Natural killer cell (primary cell): ENCODE data around the gene FOXF1. TPM values are rescaled to one million over a fixed set of nuclear protein-coding genes. Genes with fewer than 3 reads are reported as not detected.

Source experiments
- ATAC-seq, 3 donors: fragments of 150-1000 bp in 2 of 3; fragments of 200-7000 bp in 1 of 3; cut with Tn5 transposase; 1 replicate in 1 of 3; 2 replicates in 2 of 3; pipeline ENCODE4 v1.10.0; 2021; ENCODE audit warnings: mild to moderate bottlenecking in 2 of 3, moderate library complexity in 2 of 3
- DNase-seq, 2 donors: peaks; one replicate each; pipeline versions ENCODE4 v3.0.0 to v3.0.0-alpha.2; 2013 to 2021; ENCODE audit warnings: mixed read lengths in 1 of 2
- H3K27ac ChIP-seq: one replicate; pipeline ENCODE4 v1.5.1; 2013; ENCODE audit warnings: mild to moderate bottlenecking, low read length
- H3K27me3 ChIP-seq: one replicate; pipeline ENCODE4 v1.6.1; 2013; ENCODE audit warnings: low read length; ENCODE audit not compliant: control insufficient read depth, insufficient read depth
- H3K36me3 ChIP-seq: one replicate; pipeline ENCODE4 v1.6.1; 2013; ENCODE audit warnings: low read length; ENCODE audit not compliant: control insufficient read depth, insufficient read depth
- H3K4me1 ChIP-seq: one replicate; pipeline ENCODE4 v1.6.1; 2013; ENCODE audit warnings: low read length; ENCODE audit not compliant: control insufficient read depth, insufficient read depth
- H3K4me3 ChIP-seq: one replicate; pipeline ENCODE4 v1.5.1; 2013; ENCODE audit warnings: low read length
- H3K9me3 ChIP-seq: one replicate; pipeline ENCODE4 v1.6.1; 2013; ENCODE audit warnings: low read length; ENCODE audit not compliant: control insufficient read depth, insufficient read depth
- H3K27ac Mint-ChIP-seq, 2 donors: one replicate each; pipeline ENCODE4 v1.8.0; 2022; ENCODE audit warnings: mild to moderate bottlenecking in 2 of 2, mixed read lengths in 2 of 2, moderate library complexity in 1 of 2
- H3K27me3 Mint-ChIP-seq, 2 donors: one replicate each; pipeline ENCODE4 v1.8.0; 2022; ENCODE audit warnings: low read depth in 2 of 2, mixed read lengths in 2 of 2
- H3K36me3 Mint-ChIP-seq: one replicate; pipeline ENCODE4 v1.8.0; 2022; ENCODE audit warnings: mixed read lengths
- H3K4me1 Mint-ChIP-seq, 2 donors: one replicate each; pipeline ENCODE4 v1.8.0; 2022; ENCODE audit warnings: mixed read lengths in 2 of 2
- H3K4me3 Mint-ChIP-seq: one replicate; pipeline ENCODE4 v1.8.0; 2022; ENCODE audit warnings: mild to moderate bottlenecking, moderate library complexity, mixed read lengths
- H3K9me3 Mint-ChIP-seq, 2 donors: one replicate each; pipeline ENCODE4 v1.8.0; 2022; ENCODE audit warnings: mixed read lengths in 2 of 2
- WGBS: methylation state at CpG from one replicate; pipeline ENCODE4 v1.1.7; 2013; ENCODE audit warnings: missing lambda C conversion rate; ENCODE audit not compliant: insufficient coverage; 5-methylcytosine and 5-hydroxymethylcytosine counted together
- intact Hi-C: fragments of 100-400 bp; cut with micrococcal nuclease; formaldehyde crosslinking; loops from one replicate; pipeline ENCODE4 v1.14.2; 2022
- total RNA-seq, 4 donors: library from RNA; stranded (reverse); fragments of 120-200 nt in 1 of 4; gene quantifications; one replicate each; pipeline versions ENCODE4 v1.2.3 to v1.2.4, GENCODE V29; 2013 to 2022
- TF ChIP-seq, protein P1 (sequence below): fragments of 200-600 bp; IDR thresholded peaks from one replicate; pipeline ENCODE4 v1.8.0; 2022; ENCODE audit warnings: antibody characterized with exemption

FOXF1 gene
- total RNA-seq, 3 donors from 2014 or later (not counting 1 experiment from before 2014, with no cell fraction given): not detected

DNA sequence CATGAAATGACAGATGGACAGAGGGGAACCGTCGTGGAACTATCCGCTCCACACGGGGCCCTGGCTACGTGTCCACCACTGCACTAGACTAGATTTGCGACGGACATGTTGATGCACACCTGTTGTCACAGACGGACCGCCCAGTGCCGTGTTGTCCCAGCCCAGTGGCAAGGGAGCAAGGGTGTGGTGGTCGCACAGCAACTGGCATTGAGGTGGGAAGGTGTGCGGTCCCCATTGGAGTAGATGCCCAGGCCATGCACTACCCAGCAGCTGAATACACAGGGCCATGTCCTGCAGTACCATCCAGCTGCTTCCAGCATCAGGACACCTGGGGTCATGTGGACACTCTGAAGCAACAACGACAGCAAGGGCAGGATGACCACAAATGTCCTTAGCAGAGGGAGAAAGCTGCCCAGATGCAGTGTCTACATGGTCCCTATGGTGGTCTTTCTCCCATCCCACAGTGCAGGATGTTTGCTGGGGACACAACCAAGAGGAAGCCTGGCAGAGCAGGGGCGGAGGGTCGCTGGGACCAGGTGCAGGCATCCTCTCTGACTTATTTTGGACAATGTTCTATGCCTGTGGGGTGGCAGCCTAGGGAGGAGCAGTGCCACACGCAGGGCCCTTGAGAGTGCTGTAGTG is 8.8 kb downstream of the FOXF1 start:
- Mint-ChIP-seq H3K36me3 (no peaks in the 10 kb centered on the region), H3K4me3 (no peak overlapping the region), H3K27ac (peak overlapping the region in 1 of 2 donors; percentile 47), H3K4me1 (peaks cover 0 to 8% of the 10 kb centered on the region in 2 donors), H3K27me3 (peaks cover 46 to 61% of the 10 kb centered on the region in 2 donors), H3K9me3 (no peaks in the 10 kb centered on the region)
- intact Hi-C loops: no loop called here
- TF ChIP-seq, protein P1, sequence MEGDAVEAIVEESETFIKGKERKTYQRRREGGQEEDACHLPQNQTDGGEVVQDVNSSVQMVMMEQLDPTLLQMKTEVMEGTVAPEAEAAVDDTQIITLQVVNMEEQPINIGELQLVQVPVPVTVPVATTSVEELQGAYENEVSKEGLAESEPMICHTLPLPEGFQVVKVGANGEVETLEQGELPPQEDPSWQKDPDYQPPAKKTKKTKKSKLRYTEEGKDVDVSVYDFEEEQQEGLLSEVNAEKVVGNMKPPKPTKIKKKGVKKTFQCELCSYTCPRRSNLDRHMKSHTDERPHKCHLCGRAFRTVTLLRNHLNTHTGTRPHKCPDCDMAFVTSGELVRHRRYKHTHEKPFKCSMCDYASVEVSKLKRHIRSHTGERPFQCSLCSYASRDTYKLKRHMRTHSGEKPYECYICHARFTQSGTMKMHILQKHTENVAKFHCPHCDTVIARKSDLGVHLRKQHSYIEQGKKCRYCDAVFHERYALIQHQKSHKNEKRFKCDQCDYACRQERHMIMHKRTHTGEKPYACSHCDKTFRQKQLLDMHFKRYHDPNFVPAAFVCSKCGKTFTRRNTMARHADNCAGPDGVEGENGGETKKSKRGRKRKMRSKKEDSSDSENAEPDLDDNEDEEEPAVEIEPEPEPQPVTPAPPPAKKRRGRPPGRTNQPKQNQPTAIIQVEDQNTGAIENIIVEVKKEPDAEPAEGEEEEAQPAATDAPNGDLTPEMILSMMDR: no peak
- ATAC-seq: no peak
- Histone ChIP-seq H3K36me3 (no peaks in the 10 kb centered on the region), H3K4me1 (peaks cover 11% of the 10 kb centered on the region), H3K27me3 (peaks cover 37% of the 10 kb centered on the region), H3K27ac (no peak overlapping the region), H3K9me3 (no peaks in the 10 kb centered on the region), H3K4me3 (no peak overlapping the region)
- WGBS: 86% methylated on average over 16 of the region's 16 CpGs
- DNase-seq: no peak

DNA sequence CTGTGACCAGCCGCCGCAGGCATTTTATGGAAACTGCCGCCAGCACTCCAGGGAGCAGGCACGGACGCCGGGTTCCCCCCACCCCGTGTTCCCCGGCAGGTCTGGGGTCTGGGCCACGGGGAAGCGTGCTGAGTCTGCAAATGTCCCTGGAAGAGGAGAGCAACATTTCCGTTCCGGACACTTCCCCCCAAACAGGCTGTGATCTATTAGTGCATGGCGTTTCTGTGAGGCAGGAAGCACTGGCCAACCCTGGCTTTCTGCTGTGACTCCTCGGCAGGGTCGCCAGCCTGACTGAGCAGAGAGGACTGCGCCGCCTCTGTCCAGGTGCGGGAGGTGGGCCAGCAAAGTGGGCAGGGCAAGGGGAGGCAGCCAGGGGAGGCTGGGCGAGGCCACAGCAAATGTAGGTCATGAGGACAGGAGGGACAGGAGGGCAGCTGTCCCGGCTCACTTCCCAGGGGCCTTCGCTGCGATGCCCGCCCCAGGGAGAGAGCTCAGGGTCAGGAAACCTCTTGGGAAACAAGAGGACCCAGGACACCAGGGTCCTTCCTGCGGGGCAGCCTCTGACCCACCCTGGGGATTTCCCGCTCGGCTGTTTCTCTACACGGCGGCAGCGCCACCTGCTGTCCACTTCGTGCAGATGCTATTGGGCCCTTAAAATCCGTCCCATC is 9.5 kb downstream of the FOXF1 start:
- Histone ChIP-seq H3K36me3 (no peaks in the 10 kb centered on the region), H3K27me3 (peaks cover 32% of the 10 kb centered on the region), H3K4me3 (no peak overlapping the region), H3K9me3 (no peaks in the 10 kb centered on the region), H3K4me1 (peaks cover 11% of the 10 kb centered on the region), H3K27ac (no peak overlapping the region)
- ATAC-seq: peak; percentile 77 to 91 (median 84)
- Mint-ChIP-seq H3K27me3 (peaks cover 40 to 55% of the 10 kb centered on the region in 2 donors), H3K27ac (peak overlapping the region in 1 of 2 donors; percentile 47), H3K4me1 (peaks cover 0 to 8% of the 10 kb centered on the region in 2 donors), H3K4me3 (no peak overlapping the region), H3K9me3 (no peaks in the 10 kb centered on the region), H3K36me3 (no peaks in the 10 kb centered on the region)
- DNase-seq: peak; percentile 51 to 80
- intact Hi-C loops: loop anchor here (1.0 to 2.0 kb wide), 2 partner anchors 179 to 698 kb away; no protein-coding TSS in a partner anchor
- TF ChIP-seq, protein P1: peak; percentile 92
- 12% methylated on average over 31 of the region's 31 CpGs for WGBS

DNA sequence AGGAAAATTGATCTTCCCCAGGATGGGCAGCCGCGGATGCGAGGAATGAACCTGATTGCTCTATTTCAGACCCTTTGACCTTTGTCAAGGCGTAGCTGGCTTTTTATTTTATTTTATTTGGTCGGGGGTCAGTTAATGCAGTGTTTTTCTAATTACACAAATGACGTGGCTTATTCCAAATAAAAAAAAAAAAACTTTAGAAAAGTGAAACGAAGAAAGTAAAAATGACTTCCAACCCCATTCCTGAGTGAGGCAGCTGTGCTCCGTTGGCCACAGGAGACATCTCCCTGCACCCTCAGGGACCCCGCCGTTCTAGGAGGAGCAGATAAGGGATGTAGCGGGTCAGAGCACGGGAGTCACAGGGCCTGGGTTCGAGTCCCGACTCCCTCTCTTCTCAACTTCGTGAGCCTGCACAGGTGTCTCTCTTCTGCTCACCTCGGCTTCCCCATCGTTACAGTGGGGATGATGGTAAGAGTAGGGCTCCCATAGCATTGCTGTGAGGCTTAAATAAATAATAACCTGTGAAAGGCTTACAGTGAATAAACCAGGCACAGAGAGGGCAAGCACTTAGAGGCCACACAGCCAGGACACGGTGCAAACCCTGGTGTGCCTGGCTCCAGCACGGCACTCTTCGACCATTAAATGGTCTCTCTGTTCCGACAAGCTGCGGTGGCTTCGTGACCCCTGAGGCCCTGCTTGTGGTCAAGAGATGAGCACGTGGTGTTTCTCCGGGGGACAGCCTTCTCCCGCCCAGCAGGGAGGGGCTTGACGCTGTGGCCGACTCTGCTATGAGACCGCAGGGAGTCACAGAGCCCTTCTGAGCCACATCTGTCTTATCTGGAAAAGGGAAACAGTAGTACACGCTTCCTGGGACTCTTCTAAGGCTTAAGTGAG is 10.2 kb downstream of the FOXF1 start:
- H3K27ac ChIP-seq: no peak overlapping the region
- H3K4me3 Mint-ChIP-seq: no peak overlapping the region
- peaks cover 0 to 8% of the 10 kb centered on the region in 2 donors for H3K4me1 Mint-ChIP-seq
- H3K27me3 Mint-ChIP-seq: peaks cover 34 to 48% of the 10 kb centered on the region in 2 donors
- H3K9me3 ChIP-seq: no peaks in the 10 kb centered on the region
- DNase-seq: no peak
- H3K27ac Mint-ChIP-seq: peak overlapping the region in 1 of 2 donors; percentile 47
- TF ChIP-seq, protein P1: no peak
- no peaks in the 10 kb centered on the region for H3K36me3 ChIP-seq
- no peaks in the 10 kb centered on the region for H3K9me3 Mint-ChIP-seq
- no peak for ATAC-seq
- intact Hi-C loops: loop anchor here (1.0 to 2.0 kb wide), 2 partner anchors 180 to 699 kb away; no protein-coding TSS in a partner anchor
- no peak overlapping the region for H3K4me3 ChIP-seq
- H3K27me3 ChIP-seq: peaks cover 27% of the 10 kb centered on the region
- peaks cover 11% of the 10 kb centered on the region for H3K4me1 ChIP-seq
- no peaks in the 10 kb centered on the region for H3K36me3 Mint-ChIP-seq
- WGBS: 54% methylated on average over 27 of the region's 30 CpGs
